Fibroblast of pulmonary artery (primary cell): ENCODE measurements around the gene BEST3.

ENCODE experiments used
- DNase-seq: peaks from one replicate; pipeline ENCODE4 v3.0.0-alpha.2; 2010; ENCODE audit warnings: low read depth
- H3K4me3 ChIP-seq: replicated peaks from 2 replicates; pipeline ENCODE4 v1.5.1; 2011; ENCODE audit warnings: low read depth, mild to moderate bottlenecking, control low read depth, low read length, moderate library complexity
- TF ChIP-seq, protein P1 (sequence below): IDR thresholded peaks from 2 replicates; pipeline ENCODE4 v1.5.1; 2011; ENCODE audit warnings: mild to moderate bottlenecking, control low read depth, low read length, inconsistent platforms; ENCODE audit errors: missing control alignments

BEST3 gene

DNA sequence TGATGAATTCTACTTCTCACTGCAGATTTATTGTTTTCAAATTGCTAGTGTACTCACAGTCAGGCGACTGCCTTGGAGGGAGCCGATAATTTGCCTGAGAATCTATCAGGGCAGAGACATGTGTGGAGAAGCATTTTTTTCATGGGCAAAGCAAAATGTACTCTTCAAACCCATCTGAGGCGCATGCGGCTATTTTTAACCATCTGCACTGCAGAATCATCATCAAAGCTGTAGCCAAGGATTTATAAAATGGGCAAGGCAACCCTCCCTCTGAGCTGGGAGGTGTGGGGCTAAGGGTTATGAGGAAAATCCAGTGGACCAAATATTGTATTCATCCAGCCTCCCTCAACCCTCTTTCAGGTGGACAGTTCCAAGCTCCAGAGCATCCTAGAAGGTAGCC is 37.7 kb downstream of the BEST3 start:
- TF ChIP-seq, protein P1, sequence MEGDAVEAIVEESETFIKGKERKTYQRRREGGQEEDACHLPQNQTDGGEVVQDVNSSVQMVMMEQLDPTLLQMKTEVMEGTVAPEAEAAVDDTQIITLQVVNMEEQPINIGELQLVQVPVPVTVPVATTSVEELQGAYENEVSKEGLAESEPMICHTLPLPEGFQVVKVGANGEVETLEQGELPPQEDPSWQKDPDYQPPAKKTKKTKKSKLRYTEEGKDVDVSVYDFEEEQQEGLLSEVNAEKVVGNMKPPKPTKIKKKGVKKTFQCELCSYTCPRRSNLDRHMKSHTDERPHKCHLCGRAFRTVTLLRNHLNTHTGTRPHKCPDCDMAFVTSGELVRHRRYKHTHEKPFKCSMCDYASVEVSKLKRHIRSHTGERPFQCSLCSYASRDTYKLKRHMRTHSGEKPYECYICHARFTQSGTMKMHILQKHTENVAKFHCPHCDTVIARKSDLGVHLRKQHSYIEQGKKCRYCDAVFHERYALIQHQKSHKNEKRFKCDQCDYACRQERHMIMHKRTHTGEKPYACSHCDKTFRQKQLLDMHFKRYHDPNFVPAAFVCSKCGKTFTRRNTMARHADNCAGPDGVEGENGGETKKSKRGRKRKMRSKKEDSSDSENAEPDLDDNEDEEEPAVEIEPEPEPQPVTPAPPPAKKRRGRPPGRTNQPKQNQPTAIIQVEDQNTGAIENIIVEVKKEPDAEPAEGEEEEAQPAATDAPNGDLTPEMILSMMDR, result no peak
- H3K4me3 ChIP-seq, result no peak overlapping the region
- DNase-seq, result no peak

- no peak overlapping the region for H3K4me3 ChIP-seq
- TF ChIP-seq, protein P1, result no peak
- no peak for DNase-seq
These were observed 38.8 kb downstream of the BEST3 start for GRCh38 chr12:69660164-69660863.

DNA sequence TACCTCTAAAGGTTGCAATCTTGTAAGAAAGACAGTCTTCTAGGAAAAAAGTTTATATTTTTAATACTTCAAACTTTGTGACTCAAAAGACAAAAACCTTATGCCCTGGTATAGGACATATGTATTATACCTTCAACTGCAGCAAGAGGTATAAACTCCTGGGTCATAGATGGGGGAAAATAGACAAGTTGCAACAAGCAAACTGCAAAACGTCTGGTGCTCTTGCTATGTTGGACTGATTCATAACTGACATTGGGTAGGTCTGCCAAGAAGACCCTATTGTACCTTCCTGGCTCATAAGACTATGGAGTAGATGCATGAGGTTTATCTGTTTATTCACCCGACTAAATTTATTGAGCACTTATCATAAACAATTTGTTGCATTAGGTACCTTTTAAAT is 40.9 kb downstream of the BEST3 start:
- TF ChIP-seq, protein P1, result no peak
- DNase-seq, result no peak
- no peak overlapping the region for H3K4me3 ChIP-seq

DNA sequence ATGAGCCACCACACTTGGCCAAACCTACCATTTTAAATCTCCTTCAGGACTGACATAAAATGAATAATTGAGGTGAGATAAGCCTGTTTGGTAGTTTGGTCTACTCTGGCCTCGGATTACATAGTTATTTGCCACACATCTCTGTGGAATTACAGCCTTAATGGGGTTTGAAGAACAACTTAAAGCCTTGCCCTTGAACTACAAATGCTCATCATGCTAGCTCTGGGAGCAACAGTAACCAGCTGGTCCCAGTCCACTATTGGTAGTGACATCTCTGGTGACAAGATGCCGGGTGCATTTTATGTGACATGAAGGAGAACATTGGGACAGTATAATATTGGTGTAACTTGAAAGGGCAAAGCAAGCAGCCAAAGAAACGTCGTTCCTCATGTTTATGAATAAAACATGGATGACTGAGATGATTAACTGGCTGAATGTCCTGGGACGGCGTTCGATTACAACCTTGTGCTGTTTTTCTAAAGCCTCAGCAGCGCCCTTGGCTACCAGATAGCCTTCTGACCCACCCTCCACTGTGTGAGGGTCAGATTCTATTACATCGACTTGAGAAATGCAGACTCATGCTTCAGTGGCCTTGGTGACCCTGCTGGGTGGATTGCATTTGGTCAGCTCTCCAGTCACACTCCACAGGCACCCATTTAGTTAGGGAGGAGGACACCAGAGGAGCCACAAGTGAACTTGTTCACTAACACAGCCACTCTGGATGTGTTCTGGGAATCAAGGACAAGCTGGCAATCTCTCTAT is 41.5 kb downstream of the BEST3 start:
- TF ChIP-seq, protein P1, result no peak
- peak; percentile 22 for DNase-seq
- H3K4me3 ChIP-seq, result no peak overlapping the region

- DNase-seq, result peak; percentile 91
- H3K4me3 ChIP-seq, result no peak overlapping the region
- TF ChIP-seq, protein P1, result no peak
These were observed 43.3 kb downstream of the BEST3 start for GRCh38 chr12:69655616-69656340.

DNA sequence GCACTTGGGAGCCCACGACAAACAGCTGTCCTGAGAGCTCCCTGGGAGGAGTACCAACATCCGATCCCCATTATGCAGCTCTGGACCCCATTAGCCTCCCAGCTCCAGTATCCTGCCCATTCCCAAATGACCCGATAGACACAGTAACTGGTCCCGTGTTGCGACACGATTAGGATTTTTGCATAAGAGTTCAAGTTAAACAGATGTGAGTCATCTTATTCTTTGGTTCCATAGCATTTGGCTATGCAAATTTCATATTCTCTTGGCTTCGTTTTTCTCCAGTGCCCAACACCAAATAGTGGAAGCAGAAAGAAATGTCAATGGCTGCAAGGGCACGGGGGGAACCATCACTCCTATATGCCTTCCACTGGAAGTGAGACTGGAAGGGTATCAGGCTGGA is 45.4 kb downstream of the BEST3 start:
- TF ChIP-seq, protein P1, result no peak
- no peak overlapping the region for H3K4me3 ChIP-seq

More for the DNA sequence above, 45.4 kb downstream of the BEST3 start:
- DNase-seq, result peak; percentile 46
